HUES6 (cell line): ENCODE measurements around the gene SNX17.

ENCODE experiments used
- H3K27ac ChIP-seq: 2 replicates; pipeline ENCODE4 v1.7.0; 2013; ENCODE audit warnings: low read depth, mild to moderate bottlenecking, low read length, inconsistent platforms
- H3K27me3 ChIP-seq: 2 replicates; pipeline ENCODE4 v1.6.1; 2013; ENCODE audit warnings: low read length; ENCODE audit not compliant: control insufficient read depth, insufficient read depth
- H3K36me3 ChIP-seq: 2 replicates; pipeline ENCODE4 v1.6.1; 2013; ENCODE audit warnings: low read length; ENCODE audit not compliant: control insufficient read depth, insufficient read depth
- H3K4me1 ChIP-seq: 2 replicates; pipeline ENCODE4 v1.6.1; 2013; ENCODE audit warnings: low read length; ENCODE audit not compliant: control insufficient read depth, insufficient read depth
- H3K4me3 ChIP-seq: 2 replicates; pipeline ENCODE4 v1.5.1; 2013; ENCODE audit warnings: low read depth, low read length
- H3K9ac ChIP-seq: one replicate; pipeline ENCODE4 v1.6.1; 2013; ENCODE audit warnings: mild to moderate bottlenecking, low read length
- H3K9me3 ChIP-seq: 2 replicates; pipeline ENCODE4 v1.6.1; 2013; ENCODE audit warnings: low read depth, low read length; ENCODE audit not compliant: control insufficient read depth, insufficient read depth

SNX17 gene

GRCh38 chr2:27369471-27370025, 868 bp upstream of the SNX17 start:
- Histone ChIP-seq H3K27ac (peak overlapping the region; percentile 61), H3K36me3 (peaks cover 56% of the 10 kb centered on the region), H3K9ac (peak overlapping the region; percentile 90), H3K4me3 (peak overlapping the region; percentile 82), H3K27me3 (no peaks in the 10 kb centered on the region), H3K9me3 (no peaks in the 10 kb centered on the region), H3K4me1 (peaks cover 11% of the 10 kb centered on the region; the same call in 1 of the 2 replicates)

DNA sequence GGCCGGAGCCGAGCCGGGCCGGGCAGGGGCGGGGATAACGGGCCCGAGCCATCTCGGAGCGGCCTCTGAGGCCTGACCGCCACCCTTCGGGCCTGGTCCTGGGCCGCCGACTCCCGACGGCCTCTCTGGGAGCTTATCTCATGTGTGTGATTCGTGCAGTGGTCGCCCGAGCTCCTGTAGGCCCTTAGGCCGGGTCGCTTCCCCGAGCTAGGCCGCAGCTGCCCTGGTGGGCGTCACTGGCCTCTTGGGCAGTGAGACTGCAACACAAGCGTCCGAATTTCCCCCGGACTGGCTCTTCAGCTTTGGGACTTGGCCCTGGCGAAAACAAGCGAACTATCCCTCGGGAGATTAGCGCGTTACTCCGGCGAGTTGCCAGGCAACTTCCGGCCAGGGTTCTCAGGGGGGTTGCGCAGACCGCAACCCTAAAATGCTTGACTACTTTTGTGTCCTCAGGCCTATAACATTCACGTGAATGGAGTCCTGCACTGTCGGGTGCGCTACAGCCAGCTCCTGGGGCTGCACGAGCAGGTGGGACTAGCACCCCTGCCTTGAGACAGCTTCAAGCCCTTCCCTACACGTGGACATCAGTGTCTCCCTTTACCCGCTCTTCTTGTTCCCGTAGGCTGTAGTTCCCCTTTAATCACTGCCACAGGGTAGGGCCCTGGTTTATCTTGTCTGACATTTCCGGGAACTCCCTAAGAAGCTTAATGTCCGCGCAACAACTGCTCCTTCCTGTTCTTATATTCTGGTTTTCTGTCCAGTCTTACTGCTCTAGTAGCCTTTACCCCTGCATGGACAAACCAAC, 602 bp downstream of the SNX17 start:
- Histone ChIP-seq H3K4me1 (peaks cover 11% of the 10 kb centered on the region; the same call in 1 of the 2 replicates), H3K4me3 (peak overlapping the region; percentile 82), H3K9ac (peak overlapping the region; percentile 92), H3K9me3 (no peaks in the 10 kb centered on the region), H3K27me3 (no peaks in the 10 kb centered on the region), H3K36me3 (peaks cover 64% of the 10 kb centered on the region), H3K27ac (peak overlapping the region; percentile 78)

GRCh38 chr2:27372937-27373336, 2.5 kb downstream of the SNX17 start:
- Histone ChIP-seq H3K9me3 (no peaks in the 10 kb centered on the region), H3K27ac (no peak overlapping the region), H3K4me1 (peaks cover 11% of the 10 kb centered on the region; the same call in 1 of the 2 replicates), H3K36me3 (peaks cover 64% of the 10 kb centered on the region), H3K27me3 (no peaks in the 10 kb centered on the region), H3K9ac (no peak overlapping the region), H3K4me3 (no peak overlapping the region)

DNA sequence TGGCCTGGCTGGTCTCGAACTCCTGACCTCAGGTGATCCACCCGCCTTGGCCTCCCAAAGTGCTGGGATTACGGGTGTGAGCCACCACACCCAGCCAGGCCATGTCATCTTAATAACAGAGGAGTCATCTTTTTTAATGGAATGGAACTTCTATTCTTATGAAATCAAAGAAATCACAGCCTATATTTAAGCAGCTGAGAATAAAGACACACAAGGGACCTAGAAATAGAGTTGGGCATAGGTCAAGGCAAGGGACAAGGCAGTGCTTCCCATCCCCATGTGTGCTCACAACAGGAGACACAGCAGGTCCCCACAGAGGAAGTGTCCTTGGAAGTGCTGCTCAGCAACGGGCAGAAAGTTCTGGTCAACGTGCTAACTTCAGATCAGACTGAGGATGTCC, 3.2 kb downstream of the SNX17 start:
- no peaks in the 10 kb centered on the region for H3K9me3 ChIP-seq
- no peak overlapping the region for H3K27ac ChIP-seq
- no peak overlapping the region for H3K9ac ChIP-seq
- H3K27me3 ChIP-seq = no peaks in the 10 kb centered on the region
- H3K4me3 ChIP-seq = no peak overlapping the region
- peaks cover 64% of the 10 kb centered on the region for H3K36me3 ChIP-seq
- peaks cover 11% of the 10 kb centered on the region; the same call in 1 of the 2 replicates for H3K4me1 ChIP-seq

DNA sequence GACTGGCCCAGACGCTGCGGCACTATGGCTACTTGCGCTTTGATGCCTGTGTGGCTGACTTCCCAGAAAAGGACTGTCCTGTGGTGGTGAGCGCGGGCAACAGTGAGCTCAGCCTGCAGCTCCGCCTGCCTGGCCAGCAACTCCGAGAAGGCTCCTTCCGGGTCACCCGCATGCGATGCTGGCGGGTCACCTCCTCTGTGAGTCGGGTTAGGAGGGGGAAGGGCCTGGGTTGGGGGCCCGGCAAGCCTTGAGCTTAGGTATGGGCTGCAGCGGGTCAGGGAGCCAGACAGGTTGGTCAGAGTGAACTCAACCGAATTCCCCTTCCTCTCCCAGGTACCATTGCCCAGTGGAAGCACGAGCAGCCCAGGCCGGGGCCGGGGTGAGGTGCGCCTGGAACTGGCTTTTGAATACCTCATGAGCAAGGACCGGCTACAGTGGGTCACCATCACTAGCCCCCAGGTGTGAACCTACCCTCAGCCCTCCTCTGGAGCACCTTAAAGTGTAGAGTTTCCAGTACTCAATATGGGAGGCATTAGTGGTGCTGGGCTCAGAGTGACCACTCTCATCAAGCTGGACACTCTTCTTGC, 5.2 kb downstream of the SNX17 start:
- peaks cover 65% of the 10 kb centered on the region for H3K36me3 ChIP-seq
- no peaks in the 10 kb centered on the region for H3K27me3 ChIP-seq
- H3K27ac ChIP-seq = no peak overlapping the region
- H3K4me3 ChIP-seq = no peak overlapping the region
- H3K4me1 ChIP-seq = peaks cover 10% of the 10 kb centered on the region; the same call in 1 of the 2 replicates
- no peak overlapping the region for H3K9ac ChIP-seq
- H3K9me3 ChIP-seq = no peaks in the 10 kb centered on the region

- Histone ChIP-seq H3K27me3 (no peaks in the 10 kb centered on the region), H3K9ac (no peak overlapping the region), H3K36me3 (peaks cover 69% of the 10 kb centered on the region), H3K4me3 (no peak overlapping the region), H3K4me1 (peaks cover 13% of the 10 kb centered on the region), H3K27ac (no peak overlapping the region), H3K9me3 (no peaks in the 10 kb centered on the region)
Observed at GRCh38 chr2:27376151-27376865, 5.9 kb downstream of the SNX17 start.

- H3K36me3 ChIP-seq = peaks cover 76% of the 10 kb centered on the region
- no peak overlapping the region for H3K27ac ChIP-seq
Observed at GRCh38 chr2:27376866-27377617, 6.6 kb downstream of the SNX17 start.

DNA sequence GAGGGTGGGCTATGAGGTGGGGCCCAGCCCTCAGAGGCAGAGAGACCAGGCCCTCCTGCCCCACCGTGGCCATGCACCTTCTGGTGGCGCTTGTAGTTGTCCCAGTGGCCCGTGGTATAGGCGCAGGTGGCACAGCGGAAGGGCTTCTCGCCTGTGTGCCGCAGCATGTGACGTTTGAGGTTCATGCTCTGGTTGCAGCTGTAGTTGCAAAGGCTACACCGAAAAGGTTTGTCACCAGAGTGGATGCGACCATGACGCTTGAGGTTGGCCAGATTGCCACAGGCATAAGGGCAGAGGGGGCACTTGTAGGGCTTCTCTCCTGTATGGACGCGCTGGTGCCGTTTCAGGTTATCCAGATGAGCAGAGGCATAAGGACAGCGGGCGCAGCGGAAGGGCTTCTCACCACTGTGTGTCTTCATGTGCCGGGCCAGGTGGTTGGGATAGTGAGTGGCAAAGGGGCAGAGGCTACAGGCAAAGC, 7.2 kb downstream of the SNX17 start:
- H3K4me1 ChIP-seq = peaks cover 14% of the 10 kb centered on the region
- H3K36me3 ChIP-seq = peaks cover 77% of the 10 kb centered on the region

More at GRCh38 chr2:27376866-27377617, 6.6 kb downstream of the SNX17 start:
- Histone ChIP-seq H3K4me1 (peaks cover 14% of the 10 kb centered on the region), H3K9me3 (no peaks in the 10 kb centered on the region), H3K4me3 (no peak overlapping the region), H3K9ac (no peak overlapping the region), H3K27me3 (no peaks in the 10 kb centered on the region)

DNA sequence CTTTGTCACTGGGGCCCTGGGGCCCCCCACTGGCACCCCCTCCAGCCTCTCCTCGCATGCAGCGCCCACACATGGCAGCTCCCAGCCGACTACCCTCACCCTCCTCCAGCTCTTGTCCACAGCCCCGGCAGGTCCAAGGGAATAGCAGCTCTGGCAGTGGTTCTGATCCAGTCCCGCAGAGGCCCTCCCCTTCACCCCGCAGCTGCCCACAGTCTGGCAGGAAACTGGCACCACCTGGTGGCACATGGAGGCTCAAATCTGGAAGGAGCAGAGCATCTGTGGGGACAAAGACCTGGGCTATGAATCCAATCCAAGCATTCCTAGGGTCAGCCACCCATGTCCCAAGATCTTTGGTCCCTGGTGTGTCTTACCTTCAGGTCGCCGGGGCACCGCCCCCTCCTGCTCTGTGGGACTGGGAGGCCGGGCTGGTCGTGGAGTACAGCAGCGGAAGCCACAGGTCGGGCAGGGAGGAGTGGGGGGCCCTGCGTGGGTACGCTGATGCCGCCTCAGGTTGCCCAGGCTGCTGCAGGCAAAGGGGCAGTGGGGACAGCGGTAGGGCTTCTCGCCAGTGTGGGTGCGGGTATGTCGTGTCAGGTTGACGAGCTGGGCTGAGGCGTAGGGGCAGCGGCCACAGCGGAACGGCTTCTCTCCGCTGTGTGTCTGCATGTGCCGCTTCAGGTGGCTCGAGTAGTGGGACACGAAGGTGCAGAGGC, 7.8 kb downstream of the SNX17 start:
- H3K27ac ChIP-seq = no peak overlapping the region

More for the DNA sequence above, 7.2 kb downstream of the SNX17 start:
- H3K9ac ChIP-seq = no peak overlapping the region
- no peak overlapping the region for H3K4me3 ChIP-seq
- H3K9me3 ChIP-seq = no peaks in the 10 kb centered on the region
- no peak overlapping the region for H3K27ac ChIP-seq
- H3K27me3 ChIP-seq = no peaks in the 10 kb centered on the region

GRCh38 chr2:27378809-27379290, 8.4 kb downstream of the SNX17 start:
- Histone ChIP-seq H3K27me3 (no peaks in the 10 kb centered on the region), H3K27ac (no peak overlapping the region), H3K9ac (no peak overlapping the region), H3K4me3 (peak overlapping the region; percentile 83), H3K4me1 (peaks cover 14% of the 10 kb centered on the region), H3K9me3 (no peaks in the 10 kb centered on the region), H3K36me3 (peaks cover 78% of the 10 kb centered on the region)

More for the DNA sequence above, 7.8 kb downstream of the SNX17 start:
- Histone ChIP-seq H3K27me3 (no peaks in the 10 kb centered on the region), H3K4me3 (no peak overlapping the region), H3K36me3 (peaks cover 76% of the 10 kb centered on the region), H3K9me3 (no peaks in the 10 kb centered on the region), H3K9ac (no peak overlapping the region), H3K4me1 (peaks cover 14% of the 10 kb centered on the region)
